ENCODE measurements around the gene SENP3. TPM values are rescaled to one million over a fixed set of nuclear protein-coding genes. Genes with fewer than 3 reads are reported as not detected.

The SENP3 gene
- total RNA-seq, 2 experiments from 2014 or later: 50.8 to 53.2 TPM

GRCh38 chr17:7557147-7557764 lies 4.5 kb upstream of the SENP3 start:
- Mint-ChIP-seq H3K36me3 (peaks cover 3% of the 10 kb centered on the region), H3K4me3 (no peak overlapping the region), H3K9me3 (no peaks in the 10 kb centered on the region), H3K27ac (no peak overlapping the region), H3K4me1 (ENCODE audit: low read depth) (peaks cover 39% of the 10 kb centered on the region), H3K27me3 (no peaks in the 10 kb centered on the region)
- no peak for DNase-seq
- POLR2A ChIA-PET: interaction anchor here (0.6 to 1.3 kb wide), 2 partner anchors 17 to 186 kb away, joined by 3 read pairs; no protein-coding TSS in a partner anchor
- CTCF ChIA-PET: interaction anchor here (1.4 to 2.7 kb wide), 3 partner anchors 34 to 121 kb away, joined by 3 to 12 read pairs (median 11); no protein-coding TSS in a partner anchor
- intact Hi-C loops (cut with micrococcal nuclease): no loop called here

GRCh38 chr17:7557775-7558543 lies 3.8 kb upstream of the SENP3 start:
- intact Hi-C loops (cut with micrococcal nuclease): no loop called here
- DNase-seq: no peak
- H3K9me3 Mint-ChIP-seq: no peaks in the 10 kb centered on the region
- H3K27me3 Mint-ChIP-seq: no peaks in the 10 kb centered on the region
- peaks cover 7% of the 10 kb centered on the region for H3K36me3 Mint-ChIP-seq
- POLR2A ChIA-PET: interaction anchor here (0.6 to 1.3 kb wide), 2 partner anchors 16 to 187 kb away, joined by 3 read pairs; no protein-coding TSS in a partner anchor
- peaks cover 39% of the 10 kb centered on the region for H3K4me1 Mint-ChIP-seq (ENCODE audit: low read depth)
- H3K4me3 Mint-ChIP-seq: no peak overlapping the region
- CTCF ChIA-PET: interaction anchor here (0.7 to 4.4 kb wide), 6 partner anchors 34 to 202 kb away, joined by 3 to 99 read pairs (median 7); no protein-coding TSS in a partner anchor
- no peak overlapping the region for H3K27ac Mint-ChIP-seq

GRCh38 chr17:7558544-7559319 lies 3.0 kb upstream of the SENP3 start, which contains the start of gene TNFSF13:
TNFSF13 (plus strand) TSS chr17:7558750; CDS start chr17:7559040, 290 bp downstream.
- CTCF ChIA-PET: interaction anchor here (0.7 to 4.4 kb wide), 7 partner anchors 10 to 280 kb away, joined by 3 to 99 read pairs (median 12); partner anchors contain the start of genes MPDU1, SOX15 and TNFSF12
- H3K4me3 Mint-ChIP-seq: no peak within 1 kb of the TSS
- POLR2A ChIA-PET: no interaction called here
- no peak for DNase-seq
- peaks cover 33% of the 10 kb centered on the region for H3K4me1 Mint-ChIP-seq (ENCODE audit: low read depth)
- intact Hi-C loops (cut with micrococcal nuclease): no loop called here
- no peaks in the 10 kb centered on the region for H3K27me3 Mint-ChIP-seq
- no peaks in the 10 kb centered on the region for H3K9me3 Mint-ChIP-seq
- peaks cover 7% of the 10 kb centered on the region for H3K36me3 Mint-ChIP-seq
- no peak within 1 kb of the TSS for H3K27ac Mint-ChIP-seq

GRCh38 chr17:7559320-7560171 lies 2.2 kb upstream of the SENP3 start:
- intact Hi-C loops (cut with micrococcal nuclease): loop anchor here (2.0 kb wide), 1 partner anchor 203 kb away; no protein-coding TSS in a partner anchor
- H3K27ac Mint-ChIP-seq: peak overlapping the region; percentile 36
- ChIA-PET CTCF (interaction anchor here (0.6 to 4.4 kb wide), 42 partner anchors 7 to 320 kb away, joined by 3 to 148 read pairs (median 6); partner anchors contain the start of genes ACAP1, CD68, FXR2 and MPDU1), POLR2A (interaction anchor here (1.1 to 4.5 kb wide), 6 partner anchors 10 to 80 kb away, joined by 4 to 28 read pairs (median 6); partner anchors contain the start of genes MPDU1 and ZBTB4)
- no peaks in the 10 kb centered on the region for H3K27me3 Mint-ChIP-seq
- H3K36me3 Mint-ChIP-seq: peaks cover 12% of the 10 kb centered on the region
- no peak overlapping the region for H3K4me3 Mint-ChIP-seq
- peaks cover 37% of the 10 kb centered on the region for H3K4me1 Mint-ChIP-seq (ENCODE audit: low read depth)
- H3K9me3 Mint-ChIP-seq: no peaks in the 10 kb centered on the region
- DNase-seq: no peak

GRCh38 chr17:7560172-7561027 lies 1.3 kb upstream of the SENP3 start:
- peak overlapping the region; percentile 91 for H3K4me3 Mint-ChIP-seq
- POLR2A ChIA-PET: interaction anchor here (0.6 to 4.5 kb wide), 16 partner anchors 8 to 231 kb away, joined by 3 to 28 read pairs (median 4); partner anchors contain the start of genes CD68, MPDU1, NEURL4 and POLR2A
- H3K27me3 Mint-ChIP-seq: no peaks in the 10 kb centered on the region
- DNase-seq: peak; percentile 75
- intact Hi-C loops (cut with micrococcal nuclease): loop anchor here (1.0 to 2.0 kb wide), 8 partner anchors 8 to 204 kb away; partner anchors contain the start of genes POLR2A and TMEM102
- peaks cover 19% of the 10 kb centered on the region for H3K36me3 Mint-ChIP-seq
- peaks cover 34% of the 10 kb centered on the region for H3K4me1 Mint-ChIP-seq (ENCODE audit: low read depth)
- peak overlapping the region; percentile 91 for H3K27ac Mint-ChIP-seq
- H3K9me3 Mint-ChIP-seq: no peaks in the 10 kb centered on the region
- CTCF ChIA-PET: interaction anchor here (0.6 to 4.4 kb wide), 54 partner anchors 8 to 339 kb away, joined by 3 to 148 read pairs (median 5); partner anchors contain the start of genes ACAP1, CD68, FXR2 and MPDU1

GRCh38 chr17:7561028-7561575 lies 617 bp upstream of the SENP3 start:
- CTCF ChIA-PET: interaction anchor here (0.6 to 4.4 kb wide), 53 partner anchors 9 to 340 kb away, joined by 3 to 148 read pairs (median 5); partner anchors contain the start of genes ACAP1, CD68, FXR2 and MPDU1
- Mint-ChIP-seq H3K4me3 (peak overlapping the region; percentile 91), H3K9me3 (no peaks in the 10 kb centered on the region), H3K4me1 (ENCODE audit: low read depth) (peaks cover 32% of the 10 kb centered on the region), H3K36me3 (peaks cover 23% of the 10 kb centered on the region), H3K27me3 (no peaks in the 10 kb centered on the region), H3K27ac (peak overlapping the region; percentile 91)
- intact Hi-C loops (cut with micrococcal nuclease): loop anchor here (1.0 to 2.0 kb wide), 8 partner anchors 9 to 204 kb away; partner anchors contain the start of genes POLR2A and TMEM102
- DNase-seq: peak; percentile 92
- POLR2A ChIA-PET: interaction anchor here (0.6 to 4.5 kb wide), 15 partner anchors 9 to 231 kb away, joined by 3 to 28 read pairs (median 4); partner anchors contain the start of genes CD68, MPDU1, NEURL4 and POLR2A

GRCh38 chr17:7562208-7562605 lies 488 bp downstream of the SENP3 start:
- H3K9me3 Mint-ChIP-seq: no peaks in the 10 kb centered on the region
- peaks cover 27% of the 10 kb centered on the region for H3K36me3 Mint-ChIP-seq
- ChIA-PET POLR2A (interaction anchor here (1.1 to 4.5 kb wide), 4 partner anchors 12 to 78 kb away, joined by 3 to 28 read pairs (median 4); partner anchors contain the start of genes CD68, MPDU1 and POLR2A), CTCF (interaction anchor here (0.8 to 4.4 kb wide), 11 partner anchors 9 to 206 kb away, joined by 4 to 99 read pairs (median 25); partner anchors contain the start of genes FXR2, MPDU1, SOX15 and TMEM102)
- H3K27ac Mint-ChIP-seq: peak overlapping the region; percentile 88
- no peak for DNase-seq
- peaks cover 34% of the 10 kb centered on the region for H3K4me1 Mint-ChIP-seq (ENCODE audit: low read depth)
- intact Hi-C loops (cut with micrococcal nuclease): no loop called here
- peak overlapping the region; percentile 95 for H3K4me3 Mint-ChIP-seq
- H3K27me3 Mint-ChIP-seq: no peaks in the 10 kb centered on the region

GRCh38 chr17:7563115-7563869 lies 1.6 kb downstream of the SENP3 start:
- CTCF ChIA-PET: interaction anchor here (0.6 to 4.1 kb wide), 3 partner anchors 49 to 127 kb away, joined by 4 to 54 read pairs (median 4); partner anchors contain the start of gene TMEM102
- Mint-ChIP-seq H3K27ac (no peak overlapping the region), H3K4me3 (peak overlapping the region; percentile 95), H3K9me3 (no peaks in the 10 kb centered on the region), H3K27me3 (no peaks in the 10 kb centered on the region), H3K36me3 (peaks cover 31% of the 10 kb centered on the region), H3K4me1 (ENCODE audit: low read depth) (peaks cover 34% of the 10 kb centered on the region)
- intact Hi-C loops (cut with micrococcal nuclease): no loop called here
- POLR2A ChIA-PET: interaction anchor here (1.9 to 4.5 kb wide), 2 partner anchors 10 to 20 kb away, joined by 5 to 28 read pairs; partner anchors contain the start of gene MPDU1
- DNase-seq: no peak

GRCh38 chr17:7569571-7569970 lies 7.9 kb downstream of the SENP3 start:
- no peak for DNase-seq
- Mint-ChIP-seq H3K36me3 (peaks cover 44% of the 10 kb centered on the region), H3K27ac (no peak overlapping the region), H3K4me1 (ENCODE audit: low read depth) (peaks cover 21% of the 10 kb centered on the region), H3K27me3 (peaks cover 2% of the 10 kb centered on the region), H3K9me3 (no peaks in the 10 kb centered on the region), H3K4me3 (no peak overlapping the region)
- CTCF ChIA-PET: interaction anchor here (2.9 to 3.1 kb wide), 2 partner anchors 8 to 20 kb away, joined by 7 to 25 read pairs; partner anchors contain the start of gene SENP3
- intact Hi-C loops (cut with micrococcal nuclease): no loop called here
- POLR2A ChIA-PET: no interaction called here
